OCI-LY7 (cell line): ENCODE data around the gene PAK6.

Source experiments
- EZH2phosphoT487 ChIP-seq: fragments of 200-600 bp; sonication (generic); IDR thresholded peaks from 2 replicates; pipeline ENCODE4 v1.6.1; 2018; ENCODE audit warnings: low read depth, borderline replicate concordance, mild to moderate bottlenecking, mixed run types, antibody characterized with exemption, low read length, moderate library complexity, mixed read lengths
- TF ChIP-seq, protein P1 (sequence below): fragments of 200-600 bp; sonication (generic); conservative IDR thresholded peaks from 2 replicates; pipeline ENCODE4 v1.5.1; 2014; ENCODE audit warnings: mild to moderate bottlenecking, antibody characterized with exemption, low read length, moderate library complexity, mixed read lengths

DNA sequence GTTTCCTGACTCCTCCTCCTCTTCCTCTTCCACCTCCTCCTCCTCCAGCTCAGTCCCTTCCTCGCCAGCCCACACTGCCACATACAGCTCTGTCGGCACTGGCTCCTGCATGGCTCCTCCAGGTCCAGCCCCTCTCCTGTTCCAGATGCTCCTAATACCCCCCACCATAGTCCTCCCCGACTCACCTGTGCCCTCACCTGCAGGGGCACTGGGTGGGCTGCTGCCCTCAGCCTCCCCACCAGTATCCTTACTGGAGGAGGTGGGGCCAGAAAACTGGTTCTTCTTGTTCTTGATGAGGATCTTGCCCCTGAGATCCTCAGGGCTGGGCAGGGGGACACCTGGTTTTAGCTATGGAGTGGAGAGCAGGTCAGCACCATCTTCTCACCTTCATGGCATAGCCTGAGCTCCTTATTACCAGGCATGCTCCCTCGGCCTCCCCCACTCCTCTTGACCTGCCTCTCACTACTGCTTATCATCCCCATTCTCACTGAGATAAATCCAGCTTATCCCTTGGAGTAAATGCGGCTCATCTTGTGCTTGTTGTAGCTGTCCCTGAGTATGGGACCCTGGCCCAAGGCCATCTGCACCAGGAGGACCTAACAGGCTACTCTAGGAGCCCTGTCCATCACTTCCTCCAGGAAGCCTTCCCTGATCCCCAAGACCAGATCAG is 57.8 kb downstream of the PAK6 start:
- TF ChIP-seq, protein P1, sequence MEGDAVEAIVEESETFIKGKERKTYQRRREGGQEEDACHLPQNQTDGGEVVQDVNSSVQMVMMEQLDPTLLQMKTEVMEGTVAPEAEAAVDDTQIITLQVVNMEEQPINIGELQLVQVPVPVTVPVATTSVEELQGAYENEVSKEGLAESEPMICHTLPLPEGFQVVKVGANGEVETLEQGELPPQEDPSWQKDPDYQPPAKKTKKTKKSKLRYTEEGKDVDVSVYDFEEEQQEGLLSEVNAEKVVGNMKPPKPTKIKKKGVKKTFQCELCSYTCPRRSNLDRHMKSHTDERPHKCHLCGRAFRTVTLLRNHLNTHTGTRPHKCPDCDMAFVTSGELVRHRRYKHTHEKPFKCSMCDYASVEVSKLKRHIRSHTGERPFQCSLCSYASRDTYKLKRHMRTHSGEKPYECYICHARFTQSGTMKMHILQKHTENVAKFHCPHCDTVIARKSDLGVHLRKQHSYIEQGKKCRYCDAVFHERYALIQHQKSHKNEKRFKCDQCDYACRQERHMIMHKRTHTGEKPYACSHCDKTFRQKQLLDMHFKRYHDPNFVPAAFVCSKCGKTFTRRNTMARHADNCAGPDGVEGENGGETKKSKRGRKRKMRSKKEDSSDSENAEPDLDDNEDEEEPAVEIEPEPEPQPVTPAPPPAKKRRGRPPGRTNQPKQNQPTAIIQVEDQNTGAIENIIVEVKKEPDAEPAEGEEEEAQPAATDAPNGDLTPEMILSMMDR = no peak
- no peak for TF ChIP-seq EZH2phosphoT487
